ENCODE data around the gene TMEM72.

Gene TMEM72

GRCh38 chr10:44969854-44970253 lies 58.7 kb downstream of the TMEM72 start:
- DNase-seq: no peak

GRCh38 chr10:44970812-44971395 lies 59.8 kb downstream of the TMEM72 start:
- no peak for DNase-seq

GRCh38 chr10:44971434-44971833 lies 60.3 kb downstream of the TMEM72 start:
- DNase-seq: no peak

DNA sequence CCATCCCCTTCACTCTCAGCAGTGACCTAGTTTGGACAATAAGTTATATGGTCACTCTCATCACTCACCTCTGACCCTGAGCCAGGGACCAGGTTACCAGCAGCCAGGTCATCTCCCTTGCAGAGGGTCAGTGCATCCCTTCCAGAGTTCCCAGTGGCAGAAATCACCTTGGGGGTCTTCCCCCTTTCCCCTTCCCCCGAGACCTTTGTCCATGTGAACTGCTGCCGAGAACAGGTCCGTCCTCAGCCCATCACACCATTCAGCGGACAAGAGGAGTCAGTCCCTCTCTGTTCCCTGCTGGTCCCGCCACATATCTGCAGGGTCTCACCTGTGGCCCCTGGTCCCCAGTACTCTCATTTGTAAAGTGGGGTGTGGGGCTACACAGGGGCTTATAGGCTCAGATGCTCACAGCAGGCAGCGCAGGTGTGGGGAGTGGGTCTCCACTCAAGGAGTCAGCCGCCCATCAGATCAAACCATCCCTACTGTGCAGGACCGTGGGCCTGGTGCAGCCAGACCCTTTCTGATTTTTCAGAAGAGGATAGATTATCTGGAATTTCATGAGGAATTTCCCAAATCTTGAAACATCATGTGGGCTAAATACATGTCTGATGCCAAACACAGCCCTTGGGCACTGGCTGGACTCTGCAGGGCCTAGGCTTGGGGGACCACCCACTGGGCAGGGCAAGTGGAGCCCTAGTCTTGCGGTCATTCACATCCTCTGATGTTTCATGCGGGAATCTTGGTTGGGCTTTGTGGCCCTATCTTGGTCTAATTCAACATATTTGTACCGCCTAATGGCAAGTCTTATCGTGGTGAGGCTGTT lies 61.0 kb downstream of the TMEM72 start:
- no peak for DNase-seq

DNA sequence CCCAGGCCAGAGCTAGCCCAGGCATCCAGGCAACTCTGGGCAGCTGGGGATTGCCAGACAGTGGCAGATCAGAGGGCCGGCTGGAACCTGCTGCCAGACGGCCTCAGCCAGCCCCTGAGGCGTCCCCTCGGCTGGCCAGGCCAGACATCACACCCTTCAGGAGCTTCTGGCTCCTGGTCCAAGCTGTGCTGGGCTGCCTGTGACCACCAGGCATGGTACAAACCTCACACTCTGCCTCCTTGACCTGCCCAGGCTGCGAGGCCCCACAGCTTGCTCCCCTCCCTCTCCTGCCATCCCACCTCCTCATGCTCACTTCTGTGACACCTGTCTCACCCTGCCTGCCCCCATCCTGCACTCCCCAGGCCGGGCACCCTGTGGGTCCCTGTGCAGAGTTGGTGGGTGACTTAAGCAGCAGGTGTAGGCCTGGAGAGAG lies 61.8 kb downstream of the TMEM72 start:
- no peak for DNase-seq

DNA sequence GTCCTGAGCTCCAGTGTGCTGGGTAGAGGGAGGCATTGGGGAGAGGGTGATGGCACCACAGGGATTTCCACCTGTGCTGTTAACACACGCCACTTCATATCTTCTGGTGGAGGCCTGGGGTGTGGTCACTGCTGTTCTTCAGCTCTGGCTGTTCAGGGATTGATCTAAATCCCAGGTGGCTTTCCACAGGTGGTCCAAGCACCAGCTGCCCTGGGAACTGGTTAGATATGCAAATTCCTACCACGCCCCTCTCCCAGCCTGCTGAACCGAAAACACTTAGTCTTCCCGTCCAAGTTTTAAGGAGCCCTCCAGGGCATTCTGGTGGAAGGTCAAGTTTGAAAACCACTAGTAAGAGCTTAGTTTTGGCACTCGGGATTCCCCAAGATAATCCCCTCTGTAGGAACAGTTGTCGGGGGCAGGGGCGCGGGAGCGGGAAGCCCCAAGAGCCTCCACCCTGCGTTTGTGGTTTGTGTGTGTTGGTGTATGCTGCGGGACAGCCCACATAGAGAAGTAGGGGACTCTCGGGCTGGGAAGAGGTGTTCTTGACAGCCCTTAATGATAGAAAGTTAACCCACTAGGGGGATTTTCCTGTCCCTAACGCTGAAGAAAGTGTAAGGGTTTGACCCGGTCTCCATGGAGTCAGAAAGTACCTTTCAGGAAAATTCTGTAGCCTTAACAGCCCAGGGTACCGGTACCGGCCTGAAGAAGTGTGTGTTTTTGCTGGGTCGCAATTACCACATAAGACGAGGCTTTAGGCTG lies 62.4 kb downstream of the TMEM72 start:
- no peak for DNase-seq

DNA sequence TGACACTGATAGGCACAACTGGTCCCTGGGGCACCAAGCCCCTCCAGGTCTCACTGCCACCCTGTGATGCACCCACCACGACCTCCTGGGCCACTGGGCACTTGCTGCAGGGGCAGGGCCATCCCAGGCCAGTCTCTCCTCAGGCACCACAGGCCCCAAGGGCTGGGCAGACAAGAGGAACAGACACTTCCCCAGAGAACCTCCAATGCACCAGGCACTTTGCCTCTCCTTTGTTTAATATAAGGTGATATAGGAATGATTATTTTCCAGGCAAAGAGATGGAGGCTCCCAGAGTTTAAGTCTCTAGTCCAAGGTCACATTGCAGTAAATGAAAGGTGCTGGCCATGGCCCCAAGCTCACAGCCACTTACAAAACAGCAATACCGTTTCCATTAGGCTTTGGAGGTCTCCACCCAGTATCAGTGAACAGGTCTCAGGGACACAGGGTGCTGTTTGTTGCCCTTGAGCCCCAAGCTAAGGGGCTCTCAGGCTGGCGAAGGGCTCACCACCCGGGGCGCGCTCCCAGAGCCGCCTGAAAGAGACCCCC lies 63.0 kb downstream of the TMEM72 start:
- DNase-seq: no peak

- peak; percentile 47 for DNase-seq
These were observed 63.7 kb downstream of the TMEM72 start for GRCh38 chr10:44974628-44975430.

- peak; percentile 9 for DNase-seq
These were observed 64.5 kb downstream of the TMEM72 start for GRCh38 chr10:44975431-44976331.

DNA sequence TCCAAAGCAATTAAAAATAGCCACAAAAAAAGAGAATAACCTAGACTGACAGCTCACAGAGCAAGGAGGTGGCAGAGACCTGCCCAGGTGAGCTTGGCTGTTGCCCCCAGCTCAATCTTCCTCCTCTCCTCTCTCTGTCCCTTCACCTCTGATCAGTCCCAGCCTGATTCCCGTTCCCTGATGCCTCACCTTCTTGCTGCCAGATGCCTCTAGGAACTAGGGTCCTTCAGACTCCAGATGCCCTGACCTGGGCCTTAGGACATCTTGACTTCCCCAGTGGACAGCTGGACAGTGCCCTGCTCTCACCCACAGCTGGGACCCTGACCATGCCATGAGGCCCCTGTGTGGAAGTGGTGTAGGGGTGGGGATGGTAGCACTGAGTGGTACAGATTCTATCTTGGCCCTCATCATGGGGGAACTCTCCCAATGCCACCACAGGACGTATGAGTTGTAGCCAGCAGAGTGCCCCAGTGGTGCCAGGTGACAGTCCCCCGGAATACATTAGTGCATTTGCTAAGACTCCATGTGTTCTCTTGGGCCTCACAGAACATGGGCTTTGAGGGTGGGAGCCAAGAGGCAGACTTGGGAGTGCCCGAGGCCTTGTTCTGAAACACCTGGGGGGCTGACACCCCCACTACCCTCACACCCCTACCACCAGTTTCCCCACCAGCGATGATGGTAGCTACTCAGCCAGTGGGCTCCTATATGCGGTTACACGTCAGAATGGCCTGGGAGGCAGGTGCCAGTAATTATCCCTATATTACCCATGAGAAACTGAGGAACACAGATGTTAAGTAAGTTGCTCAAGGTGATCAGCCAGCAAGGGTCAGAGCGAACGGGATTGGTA lies 65.4 kb downstream of the TMEM72 start:
- DNase-seq: no peak

DNA sequence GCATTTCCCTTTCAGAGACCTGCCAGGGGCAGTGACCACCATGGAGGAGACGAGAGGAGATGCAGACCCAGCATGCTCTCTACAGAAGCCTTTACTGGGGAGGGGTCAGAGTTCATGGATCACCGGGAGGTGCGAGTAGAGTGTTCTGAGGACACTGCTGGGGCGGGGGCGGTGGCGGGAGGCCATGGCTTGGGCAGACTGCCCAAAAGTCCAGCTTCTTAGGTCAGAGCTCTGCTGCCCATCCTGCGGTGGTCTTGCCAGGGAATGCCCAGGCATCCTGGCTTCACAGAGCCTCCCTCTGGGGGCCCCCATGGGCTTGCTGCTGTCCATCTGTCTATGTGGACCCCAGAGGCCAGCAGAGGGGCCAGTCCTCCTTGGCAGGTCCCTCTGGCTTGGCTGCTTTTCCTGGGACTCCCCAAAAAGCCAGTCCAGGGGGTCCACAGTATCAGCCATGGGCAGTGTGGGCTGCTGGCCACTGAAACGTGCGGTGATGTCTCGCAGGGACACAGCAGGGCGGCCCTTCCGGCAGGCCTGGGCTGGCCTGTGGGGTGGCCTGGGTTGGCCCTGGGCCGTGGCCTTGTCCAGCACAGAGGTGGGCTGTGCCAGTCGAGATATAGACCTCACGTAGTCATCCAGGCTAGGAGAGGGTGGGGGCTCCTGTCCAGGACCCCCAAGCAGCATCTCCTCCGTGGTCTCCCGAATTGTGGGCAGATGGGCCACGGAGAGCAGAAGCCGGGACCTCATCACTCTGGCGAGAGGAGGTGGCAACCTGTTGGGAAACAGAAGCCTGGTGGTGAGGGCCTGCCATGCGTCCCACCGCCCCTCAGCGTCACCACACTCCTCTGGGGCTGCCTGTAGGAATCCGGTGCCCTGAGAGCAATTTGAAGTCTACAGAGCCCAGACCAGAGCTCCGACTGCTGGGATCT lies 66.4 kb downstream of the TMEM72 start:
- no peak for DNase-seq

GRCh38 chr10:44978213-44978569 lies 67.1 kb downstream of the TMEM72 start:
- DNase-seq: no peak

GRCh38 chr10:44978570-44979280 lies 67.6 kb downstream of the TMEM72 start, which contains the start of gene DEPP1:
TSS of gene DEPP1 (minus strand) at chr10:44978809. CDS start at chr10:44978030, 779 bp downstream.
- peak; percentile 93 for DNase-seq

- DNase-seq: no peak
These were observed 68.4 kb downstream of the TMEM72 start for GRCh38 chr10:44979281-44980191.

DNA sequence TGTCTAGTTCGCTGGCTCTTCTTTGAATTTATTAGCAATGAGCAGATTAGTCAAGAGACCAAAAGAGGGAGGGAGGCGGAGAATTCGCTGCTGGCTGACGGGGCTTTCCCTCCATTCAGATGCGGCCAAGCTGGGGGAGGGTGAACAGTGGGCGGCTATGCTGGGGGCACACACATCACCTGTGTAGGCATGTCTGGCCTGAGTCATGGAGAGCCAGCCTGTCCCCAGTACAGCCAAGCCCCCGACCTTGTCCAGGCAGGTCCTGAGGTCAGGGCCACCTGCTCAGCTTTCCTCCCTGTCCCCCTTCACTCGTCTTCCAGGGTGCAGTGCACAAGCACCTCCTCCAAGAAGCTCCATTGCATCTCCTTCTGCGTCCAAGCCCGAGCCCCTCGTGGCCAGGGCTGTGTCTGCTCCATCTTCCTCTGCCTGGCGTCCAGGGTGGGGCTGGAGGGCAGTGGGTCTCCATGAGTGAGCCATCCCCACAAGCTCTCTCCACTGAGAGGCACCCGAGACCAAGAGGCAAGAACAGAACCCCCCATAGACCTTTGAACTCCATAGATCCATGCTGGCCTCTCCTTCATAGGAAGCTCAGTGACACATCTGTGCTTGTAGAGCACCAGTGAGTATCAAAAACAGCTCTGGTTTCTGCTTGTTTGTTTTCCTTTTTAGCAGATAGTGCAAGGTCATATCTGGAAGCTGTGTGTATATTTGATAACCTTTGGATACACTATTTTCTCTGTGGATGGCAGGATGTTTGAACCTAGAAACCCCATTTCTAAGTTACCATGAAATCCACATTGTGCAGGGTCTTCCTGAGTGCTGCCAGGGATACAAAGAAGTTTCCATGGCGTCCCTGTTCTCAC lies 69.4 kb downstream of the TMEM72 start:
- no peak for DNase-seq

Data from NCI-H1694 treated with DMSO at 0.1 percent for 48 hours (cell line).